HL-60 (cell line): ENCODE data around the gene VAT1L.

Experiments used
- GABPA ChIP-seq: IDR thresholded peaks from 2 replicates; pipeline ENCODE4 v1.6.1; 2012; ENCODE audit warnings: low read depth
- POLR2AphosphoS5 ChIP-seq: IDR thresholded peaks from 2 replicates; pipeline ENCODE4 v1.6.1; 2012; ENCODE audit warnings: low read depth
- TF ChIP-seq, protein P1 (sequence below): IDR thresholded peaks from one replicate; pipeline ENCODE4 v1.5.1; 2011; ENCODE audit warnings: low read length, control low read depth, inconsistent platforms; ENCODE audit not compliant: insufficient read depth
- TF ChIP-seq, protein P2 (sequence below): IDR thresholded peaks from 2 replicates; pipeline ENCODE4 v1.6.1; 2012; ENCODE audit warnings: low read depth; ENCODE audit not compliant: insufficient replicate concordance

DNA sequence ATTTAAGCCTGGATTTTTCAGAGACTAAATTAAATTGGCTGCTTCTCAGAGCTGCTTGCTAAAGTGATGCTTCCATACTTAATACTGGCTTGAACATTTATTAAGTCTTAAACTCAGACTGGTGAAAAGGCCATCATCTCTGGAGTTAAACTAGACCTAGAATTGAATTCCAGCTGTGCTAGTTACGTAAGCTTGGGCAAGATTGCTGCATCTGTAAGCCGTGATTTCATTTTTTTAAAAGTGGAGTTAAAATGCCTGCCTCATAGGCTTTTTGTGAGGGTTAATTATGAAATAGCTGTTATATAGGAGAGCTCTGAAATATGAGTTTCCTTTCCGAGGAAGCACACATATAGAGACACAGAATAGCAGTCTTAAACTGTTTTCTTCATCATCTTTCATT, 84.7 kb downstream of the VAT1L start:
- TF ChIP-seq, protein P1, sequence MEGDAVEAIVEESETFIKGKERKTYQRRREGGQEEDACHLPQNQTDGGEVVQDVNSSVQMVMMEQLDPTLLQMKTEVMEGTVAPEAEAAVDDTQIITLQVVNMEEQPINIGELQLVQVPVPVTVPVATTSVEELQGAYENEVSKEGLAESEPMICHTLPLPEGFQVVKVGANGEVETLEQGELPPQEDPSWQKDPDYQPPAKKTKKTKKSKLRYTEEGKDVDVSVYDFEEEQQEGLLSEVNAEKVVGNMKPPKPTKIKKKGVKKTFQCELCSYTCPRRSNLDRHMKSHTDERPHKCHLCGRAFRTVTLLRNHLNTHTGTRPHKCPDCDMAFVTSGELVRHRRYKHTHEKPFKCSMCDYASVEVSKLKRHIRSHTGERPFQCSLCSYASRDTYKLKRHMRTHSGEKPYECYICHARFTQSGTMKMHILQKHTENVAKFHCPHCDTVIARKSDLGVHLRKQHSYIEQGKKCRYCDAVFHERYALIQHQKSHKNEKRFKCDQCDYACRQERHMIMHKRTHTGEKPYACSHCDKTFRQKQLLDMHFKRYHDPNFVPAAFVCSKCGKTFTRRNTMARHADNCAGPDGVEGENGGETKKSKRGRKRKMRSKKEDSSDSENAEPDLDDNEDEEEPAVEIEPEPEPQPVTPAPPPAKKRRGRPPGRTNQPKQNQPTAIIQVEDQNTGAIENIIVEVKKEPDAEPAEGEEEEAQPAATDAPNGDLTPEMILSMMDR: no peak
- TF ChIP-seq, protein P2, sequence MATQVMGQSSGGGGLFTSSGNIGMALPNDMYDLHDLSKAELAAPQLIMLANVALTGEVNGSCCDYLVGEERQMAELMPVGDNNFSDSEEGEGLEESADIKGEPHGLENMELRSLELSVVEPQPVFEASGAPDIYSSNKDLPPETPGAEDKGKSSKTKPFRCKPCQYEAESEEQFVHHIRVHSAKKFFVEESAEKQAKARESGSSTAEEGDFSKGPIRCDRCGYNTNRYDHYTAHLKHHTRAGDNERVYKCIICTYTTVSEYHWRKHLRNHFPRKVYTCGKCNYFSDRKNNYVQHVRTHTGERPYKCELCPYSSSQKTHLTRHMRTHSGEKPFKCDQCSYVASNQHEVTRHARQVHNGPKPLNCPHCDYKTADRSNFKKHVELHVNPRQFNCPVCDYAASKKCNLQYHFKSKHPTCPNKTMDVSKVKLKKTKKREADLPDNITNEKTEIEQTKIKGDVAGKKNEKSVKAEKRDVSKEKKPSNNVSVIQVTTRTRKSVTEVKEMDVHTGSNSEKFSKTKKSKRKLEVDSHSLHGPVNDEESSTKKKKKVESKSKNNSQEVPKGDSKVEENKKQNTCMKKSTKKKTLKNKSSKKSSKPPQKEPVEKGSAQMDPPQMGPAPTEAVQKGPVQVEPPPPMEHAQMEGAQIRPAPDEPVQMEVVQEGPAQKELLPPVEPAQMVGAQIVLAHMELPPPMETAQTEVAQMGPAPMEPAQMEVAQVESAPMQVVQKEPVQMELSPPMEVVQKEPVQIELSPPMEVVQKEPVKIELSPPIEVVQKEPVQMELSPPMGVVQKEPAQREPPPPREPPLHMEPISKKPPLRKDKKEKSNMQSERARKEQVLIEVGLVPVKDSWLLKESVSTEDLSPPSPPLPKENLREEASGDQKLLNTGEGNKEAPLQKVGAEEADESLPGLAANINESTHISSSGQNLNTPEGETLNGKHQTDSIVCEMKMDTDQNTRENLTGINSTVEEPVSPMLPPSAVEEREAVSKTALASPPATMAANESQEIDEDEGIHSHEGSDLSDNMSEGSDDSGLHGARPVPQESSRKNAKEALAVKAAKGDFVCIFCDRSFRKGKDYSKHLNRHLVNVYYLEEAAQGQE: no peak
- TF ChIP-seq POLR2AphosphoS5: no peak
- TF ChIP-seq GABPA: no peak
